MCF 10A (cell line): ENCODE results near the gene EGFL7. TPM values are rescaled to one million over a fixed set of nuclear protein-coding genes. Genes with fewer than 3 reads are reported as not detected.

Source experiments
- BruUV-seq: library from RNA; stranded (reverse); fragments of 400-500 nt; replicated peaks from 2 replicates; lab custom pipeline; 2021; lab: Mats Ljungman, UMichigan
- CTCF ChIA-PET: fragments of 300-600 bp; sonication (Branson Sonifier 250); formaldehyde crosslinking; extraction: SDS; loops from one replicate; lab custom pipeline; 2021; ENCODE audit warnings: antibody characterized with exemption, inconsistent platforms; lab: Yijun Ruan, JAX
- POLR2A ChIA-PET: fragments of 300-600, 350-650 bp; sonication (Branson Sonifier 250); formaldehyde crosslinking; extraction: SDS; loops from one replicate; lab custom pipeline; 2020; ENCODE audit warnings: antibody characterized with exemption, inconsistent platforms; lab: Yijun Ruan, JAX
- DNase-seq: peaks from one replicate; pipeline ENCODE4 v3.0.0-alpha.2; 2018; ENCODE audit not compliant: unreplicated experiment
- H3K27ac Mint-ChIP-seq: one replicate; pipeline ENCODE4 v1.8.0; 2022; ENCODE audit warnings: mild to moderate bottlenecking, low read depth, mixed read lengths; ENCODE audit not compliant: unreplicated experiment
- H3K27me3 Mint-ChIP-seq: one replicate; pipeline ENCODE4 v1.8.0; 2022; ENCODE audit warnings: mixed read lengths; ENCODE audit not compliant: insufficient read depth, unreplicated experiment
- H3K36me3 Mint-ChIP-seq: one replicate; pipeline ENCODE4 v1.8.0; 2022; ENCODE audit warnings: mild to moderate bottlenecking, moderate library complexity, mixed read lengths; ENCODE audit not compliant: insufficient read depth, unreplicated experiment
- H3K4me1 Mint-ChIP-seq: one replicate; pipeline ENCODE4 v1.8.0; 2022; ENCODE audit warnings: mixed read lengths; ENCODE audit not compliant: insufficient read depth, unreplicated experiment
- H3K4me3 Mint-ChIP-seq: one replicate; pipeline ENCODE4 v1.8.0; 2022; ENCODE audit warnings: mild to moderate bottlenecking, moderate library complexity, mixed read lengths; ENCODE audit not compliant: unreplicated experiment
- H3K9me3 Mint-ChIP-seq: one replicate; pipeline ENCODE4 v1.8.0; 2022; ENCODE audit warnings: mixed read lengths; ENCODE audit not compliant: unreplicated experiment
- CTCF ChIP-seq: fragments of 200-600 bp; IDR thresholded peaks from one replicate; pipeline ENCODE4 v1.8.0; 2022; ENCODE audit warnings: antibody characterized with exemption, mild to moderate bottlenecking; ENCODE audit not compliant: unreplicated experiment
- intact Hi-C: fragments of 100-400 bp; cut with micrococcal nuclease; formaldehyde crosslinking; loops from 2 replicates; pipeline ENCODE4 v1.14.1; 2022
- total RNA-seq: library from RNA; stranded (reverse); gene quantifications from 2 replicates; pipeline ENCODE4 v1.2.3, GENCODE V29; 2022

The EGFL7 gene
- total RNA-seq, 1 experiment from 2014 or later = 3.9 TPM

DNA sequence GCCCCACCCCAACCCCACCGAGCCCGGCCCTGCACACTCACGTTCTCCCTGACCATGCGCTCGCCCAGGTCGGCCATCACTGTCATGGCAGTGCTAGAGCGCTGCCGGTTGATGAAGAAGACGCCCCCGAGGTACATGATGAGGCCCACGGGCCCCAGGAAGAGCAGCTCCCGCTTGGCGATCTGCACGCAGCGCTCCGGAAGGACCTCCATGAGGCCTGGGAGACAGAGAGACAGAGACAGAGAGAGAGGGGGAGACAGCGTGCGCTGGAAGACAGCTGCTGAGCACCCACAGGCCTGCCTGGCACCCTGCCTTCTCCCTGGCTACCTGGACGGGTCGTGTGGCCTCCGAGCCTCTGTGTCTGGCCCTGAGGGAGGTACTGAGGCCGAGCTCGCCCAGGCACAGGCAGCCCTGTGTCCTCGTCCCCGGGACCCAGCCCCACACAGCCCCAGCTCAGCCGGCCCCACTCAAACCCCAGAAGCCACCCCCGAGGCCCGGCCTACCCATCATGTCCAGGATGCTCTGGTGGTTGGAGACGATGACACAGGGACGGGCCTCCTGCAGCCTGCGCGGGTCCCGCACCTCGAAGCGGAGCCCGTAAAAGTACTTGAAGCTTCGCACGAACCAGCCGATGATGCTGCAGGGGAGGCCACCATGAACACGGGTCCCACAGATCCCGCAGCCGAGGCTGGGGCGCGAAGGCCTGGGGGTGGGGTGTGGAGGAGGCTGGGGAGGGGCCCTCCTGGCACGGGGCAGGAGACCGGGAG is 14.4 kb downstream of the EGFL7 start:
- CTCF ChIA-PET = no interaction called here
- no peak for TF ChIP-seq CTCF
- Mint-ChIP-seq H3K9me3 (no peaks in the 10 kb centered on the region), H3K4me3 (no peak overlapping the region), H3K36me3 (peaks cover 6% of the 10 kb centered on the region), H3K4me1 (no peaks in the 10 kb centered on the region), H3K27me3 (no peaks in the 10 kb centered on the region), H3K27ac (no peak overlapping the region)
- DNase-seq = no peak
- intact Hi-C loops = no loop called here
- BruUV-seq = no TSS peak
- POLR2A ChIA-PET = no interaction called here

DNA sequence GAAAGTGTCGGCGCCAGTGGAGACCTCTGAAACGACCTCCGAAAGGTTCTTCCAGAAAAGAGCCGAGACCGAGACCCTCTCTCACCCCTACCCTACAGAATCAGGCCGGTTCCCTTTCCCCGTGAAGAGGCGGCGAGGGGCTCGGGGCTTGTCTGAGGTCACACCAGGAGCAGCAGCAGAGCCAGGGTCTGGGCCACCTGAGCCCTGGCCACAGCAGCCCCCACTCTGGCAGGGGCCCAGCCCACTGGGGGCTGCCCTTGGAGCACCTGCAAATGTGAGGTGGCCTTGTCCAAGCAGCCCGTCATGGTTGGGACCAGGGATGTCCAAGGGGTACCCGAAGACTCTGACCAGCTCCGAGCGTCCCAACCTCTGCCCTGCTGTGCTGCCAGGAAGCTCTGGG is 15.3 kb downstream of the EGFL7 start:
- no TSS peak for BruUV-seq
- Mint-ChIP-seq H3K9me3 (no peaks in the 10 kb centered on the region), H3K27me3 (no peaks in the 10 kb centered on the region), H3K4me3 (no peak overlapping the region), H3K27ac (no peak overlapping the region), H3K36me3 (peaks cover 3% of the 10 kb centered on the region), H3K4me1 (no peaks in the 10 kb centered on the region)
- CTCF ChIA-PET = no interaction called here
- intact Hi-C loops = no loop called here
- POLR2A ChIA-PET = no interaction called here
- TF ChIP-seq CTCF = no peak
- DNase-seq = no peak

- no peaks in the 10 kb centered on the region for H3K36me3 Mint-ChIP-seq
- H3K9me3 Mint-ChIP-seq = no peaks in the 10 kb centered on the region
- H3K27ac Mint-ChIP-seq = no peak overlapping the region
- DNase-seq = no peak
- CTCF ChIA-PET = no interaction called here
- intact Hi-C loops = no loop called here
- H3K27me3 Mint-ChIP-seq = no peaks in the 10 kb centered on the region
- H3K4me3 Mint-ChIP-seq = no peak overlapping the region
- H3K4me1 Mint-ChIP-seq = no peaks in the 10 kb centered on the region
- TF ChIP-seq CTCF = no peak
- POLR2A ChIA-PET = no interaction called here
- no TSS peak for BruUV-seq
These were observed 15.9 kb downstream of the EGFL7 start for GRCh38 chr9:136678624-136679023.

DNA sequence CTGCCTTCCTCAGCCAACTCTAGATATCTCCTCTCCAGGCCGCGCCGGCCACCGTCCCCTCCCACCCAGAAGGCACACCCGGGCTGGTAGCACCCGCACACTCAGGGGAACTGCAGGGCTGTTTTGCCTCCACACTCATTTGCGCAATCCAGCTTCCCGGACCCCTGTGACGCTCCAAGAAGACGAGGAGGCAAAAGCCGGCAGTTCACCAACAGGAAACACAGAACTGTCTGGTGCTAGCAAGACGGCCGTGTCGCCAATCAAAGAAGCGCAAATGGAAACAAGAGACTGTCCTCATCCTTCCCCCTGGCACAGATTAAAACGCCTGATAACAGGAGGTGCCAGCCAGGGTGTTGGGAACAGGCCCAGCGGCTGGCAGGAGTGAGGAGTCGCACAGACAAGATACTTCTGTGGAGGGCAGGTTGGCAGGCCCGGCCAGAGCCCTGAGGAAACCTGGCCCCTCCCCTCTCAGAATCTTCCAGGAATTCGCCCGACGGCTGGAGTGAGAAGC is 16.8 kb downstream of the EGFL7 start:
- H3K4me3 Mint-ChIP-seq = no peak overlapping the region
- H3K4me1 Mint-ChIP-seq = no peaks in the 10 kb centered on the region
- H3K9me3 Mint-ChIP-seq = no peaks in the 10 kb centered on the region
- H3K27ac Mint-ChIP-seq = no peak overlapping the region
- TF ChIP-seq CTCF = no peak
- ChIA-PET POLR2A (no interaction called here), CTCF (no interaction called here)
- H3K27me3 Mint-ChIP-seq = no peaks in the 10 kb centered on the region
- BruUV-seq = no TSS peak
- no peaks in the 10 kb centered on the region for H3K36me3 Mint-ChIP-seq
- intact Hi-C loops = no loop called here
- no peak for DNase-seq
